Measurements from ENCODE around the gene MMP3.

The MMP3 gene

DNA sequence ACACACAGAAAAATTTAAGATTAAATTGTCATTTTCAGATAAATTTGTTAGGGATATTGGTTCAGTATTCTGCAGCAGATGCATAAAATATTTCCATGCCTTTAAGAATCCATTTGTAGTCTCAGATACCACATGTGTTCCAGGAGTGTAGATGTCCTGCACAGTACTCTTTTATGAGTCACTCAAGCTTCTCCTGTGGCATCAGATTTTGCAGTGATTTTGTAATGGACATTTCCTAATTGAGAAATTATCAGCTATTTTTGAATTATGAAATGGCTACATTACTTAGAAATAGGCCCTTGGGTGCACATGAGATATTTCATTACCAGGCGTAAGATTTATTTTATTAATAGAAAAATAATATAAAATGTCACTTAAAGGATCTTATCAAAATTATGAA, 18.9 kb downstream of the MMP3 start:
- TF ChIP-seq, protein P1, sequence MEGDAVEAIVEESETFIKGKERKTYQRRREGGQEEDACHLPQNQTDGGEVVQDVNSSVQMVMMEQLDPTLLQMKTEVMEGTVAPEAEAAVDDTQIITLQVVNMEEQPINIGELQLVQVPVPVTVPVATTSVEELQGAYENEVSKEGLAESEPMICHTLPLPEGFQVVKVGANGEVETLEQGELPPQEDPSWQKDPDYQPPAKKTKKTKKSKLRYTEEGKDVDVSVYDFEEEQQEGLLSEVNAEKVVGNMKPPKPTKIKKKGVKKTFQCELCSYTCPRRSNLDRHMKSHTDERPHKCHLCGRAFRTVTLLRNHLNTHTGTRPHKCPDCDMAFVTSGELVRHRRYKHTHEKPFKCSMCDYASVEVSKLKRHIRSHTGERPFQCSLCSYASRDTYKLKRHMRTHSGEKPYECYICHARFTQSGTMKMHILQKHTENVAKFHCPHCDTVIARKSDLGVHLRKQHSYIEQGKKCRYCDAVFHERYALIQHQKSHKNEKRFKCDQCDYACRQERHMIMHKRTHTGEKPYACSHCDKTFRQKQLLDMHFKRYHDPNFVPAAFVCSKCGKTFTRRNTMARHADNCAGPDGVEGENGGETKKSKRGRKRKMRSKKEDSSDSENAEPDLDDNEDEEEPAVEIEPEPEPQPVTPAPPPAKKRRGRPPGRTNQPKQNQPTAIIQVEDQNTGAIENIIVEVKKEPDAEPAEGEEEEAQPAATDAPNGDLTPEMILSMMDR (IDR thresholded peaks at IDR 0.05; ENCODE audit: extremely low read depth, missing control alignments) = no peak
- DNase-seq (ENCODE audit: low spot score) = no peak

DNA sequence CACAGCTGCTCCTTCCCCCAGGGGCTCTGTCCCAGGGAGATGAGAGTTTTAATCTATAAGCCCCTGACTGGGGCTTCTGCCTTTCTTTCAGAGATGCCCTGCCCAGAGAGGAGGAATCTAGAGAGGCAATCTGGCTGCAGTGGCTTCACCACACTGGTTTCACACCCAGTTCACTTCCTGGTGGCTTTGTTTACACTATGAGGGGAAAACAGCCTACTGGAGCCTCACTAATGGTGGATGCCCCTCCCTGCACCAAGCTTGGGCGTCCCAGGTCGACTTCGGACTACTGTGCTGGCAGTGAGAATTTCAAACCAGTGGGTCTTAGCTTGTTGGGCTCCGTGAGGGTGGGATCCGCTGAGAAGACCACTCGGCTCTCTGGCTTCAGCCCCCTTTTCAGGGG, 23.9 kb downstream of the MMP3 start:
- TF ChIP-seq, protein P1 (IDR thresholded peaks at IDR 0.05; ENCODE audit: extremely low read depth, missing control alignments) = no peak

DNA sequence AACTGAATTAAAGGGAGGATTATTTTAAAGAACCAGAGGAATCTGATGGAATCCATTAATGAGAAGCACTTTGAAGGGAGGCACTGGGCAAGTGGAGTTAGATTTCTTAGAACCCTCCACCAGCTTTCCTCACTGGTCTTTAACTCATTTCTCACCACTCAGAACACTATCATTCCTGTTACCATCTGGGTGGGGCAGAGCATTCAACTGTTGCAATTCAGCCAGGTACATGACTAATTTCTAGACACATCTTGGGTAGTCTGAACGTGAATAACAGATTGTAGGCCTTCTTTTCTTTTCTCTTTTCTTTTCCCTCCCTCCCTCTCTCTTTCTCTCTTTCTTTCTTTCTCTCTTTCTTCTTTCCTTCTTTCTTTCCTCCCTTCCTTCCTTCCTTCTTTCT, 29.9 kb downstream of the MMP3 start:
- DNase-seq (ENCODE audit: low spot score) = no peak
- TF ChIP-seq, protein P1 (IDR thresholded peaks at IDR 0.05; ENCODE audit: extremely low read depth, missing control alignments) = no peak

More for the DNA sequence above, 23.9 kb downstream of the MMP3 start:
- DNase-seq (ENCODE audit: low spot score) = no peak

DNA sequence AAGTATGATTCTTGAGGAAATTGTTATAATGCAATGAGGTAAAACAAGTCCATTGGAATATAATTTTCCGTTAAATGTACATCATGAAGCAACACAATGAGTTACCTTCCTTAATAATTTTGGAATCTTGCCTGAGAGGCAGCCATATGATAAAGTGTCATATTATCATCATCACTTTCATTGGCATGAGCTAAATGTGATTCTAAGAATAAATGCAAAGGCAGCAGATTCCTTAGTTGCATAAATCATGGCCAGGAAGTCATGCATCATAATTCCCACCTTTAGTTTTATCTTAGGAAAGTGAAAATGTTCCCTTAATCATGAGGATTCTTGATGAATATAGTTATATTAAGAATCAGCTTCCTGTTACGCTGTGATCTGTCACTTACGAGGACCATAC, 31.2 kb downstream of the MMP3 start:
- DNase-seq (ENCODE audit: low spot score) = no peak
- TF ChIP-seq, protein P1 (IDR thresholded peaks at IDR 0.05; ENCODE audit: extremely low read depth, missing control alignments) = no peak

DNA sequence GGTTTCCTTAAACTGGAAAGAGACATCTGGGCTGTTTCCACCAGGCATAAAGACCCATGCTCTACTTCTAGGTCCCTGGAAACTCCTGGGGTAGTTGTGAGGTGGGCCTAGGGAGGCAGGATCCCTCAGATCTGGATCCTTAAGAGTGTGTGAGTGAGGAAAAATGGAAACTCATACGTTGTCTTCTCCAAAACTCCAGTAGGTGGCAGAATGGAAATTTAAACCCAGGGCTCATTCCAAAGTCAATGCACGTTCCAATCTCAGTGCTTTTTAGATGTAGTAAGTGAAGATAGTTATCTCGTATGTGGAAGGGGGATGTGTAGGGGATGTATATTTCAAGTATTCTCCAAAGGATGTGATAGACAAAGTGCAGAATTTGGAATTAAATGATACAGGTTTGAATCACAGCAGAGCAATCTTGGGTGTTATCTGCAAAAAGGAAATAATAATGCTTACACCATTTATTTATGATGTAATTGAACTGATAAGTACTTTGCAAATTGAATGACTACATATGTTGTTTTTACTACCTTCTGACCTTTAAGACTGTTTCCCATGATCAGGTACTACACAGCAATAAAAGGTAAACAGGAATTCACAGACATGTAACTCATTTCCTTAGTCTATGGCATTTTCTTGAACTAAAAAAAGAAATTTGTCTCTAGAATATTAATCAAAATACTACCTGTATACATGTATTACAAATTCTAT, 32.3 kb downstream of the MMP3 start:
- no peak for DNase-seq (ENCODE audit: low spot score)
- TF ChIP-seq, protein P1 (IDR thresholded peaks at IDR 0.05; ENCODE audit: extremely low read depth, missing control alignments) = no peak

DNA sequence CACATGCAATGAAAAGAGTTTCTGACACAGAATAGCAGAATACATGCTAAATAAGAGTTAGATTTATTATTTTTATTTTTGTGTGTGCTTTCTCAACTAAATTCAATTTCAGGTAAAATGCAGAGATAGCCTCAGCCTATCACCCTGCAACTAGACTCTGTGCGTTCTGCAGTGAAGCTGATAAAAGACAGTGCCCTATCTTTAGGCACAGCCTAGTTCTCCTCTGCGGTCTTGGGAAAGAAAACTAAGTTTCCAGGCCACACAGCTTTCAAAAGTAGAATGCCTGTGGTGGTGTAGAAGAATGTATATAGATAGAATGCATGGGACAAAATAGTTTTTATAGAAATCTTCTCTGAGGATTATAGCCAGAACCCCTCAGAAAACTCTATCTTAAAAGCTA, 33.4 kb downstream of the MMP3 start:
- TF ChIP-seq, protein P1 (IDR thresholded peaks at IDR 0.05; ENCODE audit: extremely low read depth, missing control alignments) = no peak
- no peak for DNase-seq (ENCODE audit: low spot score)

DNA sequence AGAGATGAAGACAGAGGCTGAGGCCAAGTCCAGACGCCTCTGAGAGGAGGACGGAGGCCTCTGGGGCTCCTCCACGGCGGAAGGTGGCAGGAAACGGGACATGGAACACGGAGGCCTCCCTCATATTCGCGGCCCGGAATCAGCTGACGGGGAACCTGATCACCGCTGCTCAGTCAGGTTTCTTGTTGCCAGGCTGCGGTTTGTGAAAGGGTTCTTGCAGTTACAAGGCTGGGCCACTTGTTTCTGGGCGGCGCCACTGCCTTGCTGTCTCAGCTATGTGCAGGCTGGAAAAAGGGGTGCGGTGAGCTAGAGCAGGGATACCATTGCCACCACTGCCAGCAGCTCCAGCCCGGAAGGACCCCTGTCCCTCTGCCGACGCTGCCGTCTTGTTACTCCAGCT, 35.5 kb downstream of the MMP3 start:
- TF ChIP-seq, protein P1 (IDR thresholded peaks at IDR 0.05; ENCODE audit: extremely low read depth, missing control alignments) = no peak
- DNase-seq (ENCODE audit: low spot score) = peak; percentile 8
